OCI-LY1 (cell line): ENCODE data around the gene NPSR1.

Experiments
- CTCF ChIP-seq: fragments of 200-600 bp; sonication (generic), shearing (Covaris generic); IDR thresholded peaks from 2 replicates; pipeline ENCODE4 v1.5.1; 2017; ENCODE audit warnings: mild to moderate bottlenecking, antibody characterized with exemption, low read length, moderate library complexity, mixed read lengths
- EZH2 ChIP-seq: fragments of 200-600 bp; sonication (generic), shearing (Covaris generic); IDR thresholded peaks from 2 replicates; pipeline ENCODE4 v1.8.0; 2017; ENCODE audit warnings: borderline replicate concordance, mixed run types, mild to moderate bottlenecking, antibody characterized with exemption, low read length, moderate library complexity, mixed read lengths

GRCh38 chr7:34709771-34710170, 51.8 kb downstream of the NPSR1 start:
- TF ChIP-seq CTCF (no peak), EZH2 (no peak)
